Memory B cell (primary cell): Measurements from ENCODE around the gene CCDC121.
"Not testable (repeated sequence)": the region's sequence is repeated elsewhere in the genome, so short reads cannot be mapped to it uniquely, and the experiment has no call there.

ENCODE experiments used
- ATAC-seq: fragments of 150-1000 bp; cut with Tn5 transposase; 2 replicates; pipeline ENCODE4 v1.10.0; 2021; ENCODE audit warnings: low read depth, mild to moderate bottlenecking, moderate library complexity
- DNase-seq, 2 donors: peaks; one replicate each; pipeline ENCODE4 v3.0.0; 2022; ENCODE audit warnings: low spot score in 2 of 2
- H3K27ac Mint-ChIP-seq: one replicate; pipeline ENCODE4 v1.8.0; 2022; ENCODE audit warnings: mild to moderate bottlenecking, moderate library complexity, mixed read lengths
- H3K27me3 Mint-ChIP-seq: one replicate; pipeline ENCODE4 v1.8.0; 2022; ENCODE audit warnings: mixed read lengths
- H3K36me3 Mint-ChIP-seq: one replicate; pipeline ENCODE4 v1.8.0; 2022; ENCODE audit warnings: mild to moderate bottlenecking, mixed read lengths
- H3K4me1 Mint-ChIP-seq: one replicate; pipeline ENCODE4 v1.8.0; 2022; ENCODE audit warnings: mixed read lengths
- H3K4me3 Mint-ChIP-seq: one replicate; pipeline ENCODE4 v1.8.0; 2022; ENCODE audit warnings: mild to moderate bottlenecking, moderate library complexity, mixed read lengths
- H3K9me3 Mint-ChIP-seq: one replicate; pipeline ENCODE4 v1.8.0; 2022; ENCODE audit warnings: mixed read lengths

CCDC121 gene

DNA sequence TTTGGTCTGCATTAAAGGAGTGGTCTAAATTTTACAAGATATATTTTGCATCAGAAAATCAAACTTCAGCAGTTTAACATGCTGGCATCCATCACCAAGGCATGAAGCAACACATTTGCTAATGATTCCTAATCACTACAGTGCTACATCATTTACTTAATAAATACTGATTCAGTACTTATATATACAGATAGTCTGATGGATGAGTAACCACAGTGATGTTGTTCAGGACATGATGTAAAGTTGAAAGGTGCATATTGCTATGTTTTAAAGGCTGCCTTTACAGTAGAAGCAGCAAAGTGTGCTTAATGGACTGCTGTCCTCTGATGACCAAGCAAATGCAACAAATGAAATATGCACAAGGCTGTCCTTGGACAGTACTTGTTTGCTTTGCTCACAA, 23.5 kb upstream of the CCDC121 start:
- Mint-ChIP-seq H3K27ac (peak overlapping the region; percentile 21), H3K36me3 (peaks cover 35% of the 10 kb centered on the region), H3K4me3 (no peak overlapping the region), H3K4me1 (peaks cover 4% of the 10 kb centered on the region), H3K27me3 (no peaks in the 10 kb centered on the region), H3K9me3 (no peaks in the 10 kb centered on the region)
- ATAC-seq (no peak), DNase-seq (no peak)

DNA sequence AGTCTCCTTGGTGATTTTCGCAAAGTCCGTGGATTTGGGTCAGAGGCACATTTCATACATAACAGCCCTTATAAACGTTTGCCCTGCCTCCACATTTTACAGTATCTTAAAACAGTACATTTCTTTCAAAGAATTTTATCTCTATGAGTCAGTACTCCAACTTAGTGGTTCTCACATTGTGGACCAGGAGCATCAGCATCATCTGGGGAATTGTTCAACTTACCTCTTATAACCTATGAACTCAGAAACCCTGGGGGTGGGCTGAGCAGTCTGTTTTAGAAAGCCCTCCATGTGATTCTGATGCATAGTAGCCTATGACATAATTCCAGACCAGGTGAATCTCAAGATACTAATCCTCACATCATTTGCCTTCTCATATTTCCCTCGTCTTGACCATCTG, 22.2 kb upstream of the CCDC121 start:
- H3K36me3 Mint-ChIP-seq, result peaks cover 32% of the 10 kb centered on the region
- H3K4me3 Mint-ChIP-seq, result no peak overlapping the region
- peaks cover 4% of the 10 kb centered on the region for H3K4me1 Mint-ChIP-seq
- DNase-seq, result no peak
- ATAC-seq, result no peak
- H3K27ac Mint-ChIP-seq, result no peak overlapping the region
- H3K27me3 Mint-ChIP-seq, result no peaks in the 10 kb centered on the region
- H3K9me3 Mint-ChIP-seq, result no peaks in the 10 kb centered on the region

DNA sequence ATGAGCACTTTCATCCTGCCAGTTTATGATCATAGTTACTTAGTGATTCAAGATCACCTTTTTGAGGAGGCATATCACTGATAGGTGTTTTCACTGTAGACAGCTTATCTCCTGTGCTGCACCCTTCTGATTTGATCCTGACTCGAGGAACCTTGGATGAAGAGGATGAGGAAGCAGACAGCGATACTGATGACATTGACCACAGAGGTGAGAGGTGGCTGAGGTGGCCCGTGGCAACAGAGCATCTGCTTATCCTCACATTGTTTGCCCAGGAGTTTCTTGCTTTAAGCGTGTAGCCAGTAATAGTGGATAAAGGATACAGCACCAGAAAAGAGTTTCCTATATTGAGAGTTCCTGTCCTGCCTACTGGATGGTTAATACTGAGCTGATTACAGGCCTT, 18.9 kb upstream of the CCDC121 start:
- ATAC-seq (no peak), DNase-seq (no peak)
- Mint-ChIP-seq H3K9me3 (no peaks in the 10 kb centered on the region), H3K27me3 (no peaks in the 10 kb centered on the region), H3K36me3 (peaks cover 26% of the 10 kb centered on the region), H3K4me3 (no peak overlapping the region), H3K4me1 (no peaks in the 10 kb centered on the region), H3K27ac (no peak overlapping the region)

DNA sequence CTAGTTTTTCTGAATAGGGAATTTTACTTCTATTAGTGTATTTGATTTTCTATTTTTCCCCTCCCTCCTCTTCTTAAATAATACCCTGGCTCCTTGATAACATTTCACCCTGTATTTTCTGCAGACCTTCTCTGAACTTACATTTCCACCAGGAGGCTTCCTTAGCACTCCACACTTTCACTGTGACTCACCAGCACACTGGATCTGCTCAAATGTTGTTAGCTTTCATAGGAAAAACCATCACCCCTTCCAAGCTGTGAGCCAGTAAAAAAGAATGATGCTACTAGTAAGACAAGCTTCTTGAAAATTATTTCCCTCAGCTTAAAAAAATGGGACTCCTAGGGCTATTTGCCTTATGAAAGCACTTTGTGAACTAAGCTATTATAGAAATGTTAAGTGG, 18.5 kb upstream of the CCDC121 start:
- no peaks in the 10 kb centered on the region for H3K9me3 Mint-ChIP-seq
- no peaks in the 10 kb centered on the region for H3K27me3 Mint-ChIP-seq
- no peak for ATAC-seq
- no peak overlapping the region for H3K4me3 Mint-ChIP-seq
- no peak for DNase-seq
- peaks cover 26% of the 10 kb centered on the region for H3K36me3 Mint-ChIP-seq
- no peaks in the 10 kb centered on the region for H3K4me1 Mint-ChIP-seq
- no peak overlapping the region for H3K27ac Mint-ChIP-seq

DNA sequence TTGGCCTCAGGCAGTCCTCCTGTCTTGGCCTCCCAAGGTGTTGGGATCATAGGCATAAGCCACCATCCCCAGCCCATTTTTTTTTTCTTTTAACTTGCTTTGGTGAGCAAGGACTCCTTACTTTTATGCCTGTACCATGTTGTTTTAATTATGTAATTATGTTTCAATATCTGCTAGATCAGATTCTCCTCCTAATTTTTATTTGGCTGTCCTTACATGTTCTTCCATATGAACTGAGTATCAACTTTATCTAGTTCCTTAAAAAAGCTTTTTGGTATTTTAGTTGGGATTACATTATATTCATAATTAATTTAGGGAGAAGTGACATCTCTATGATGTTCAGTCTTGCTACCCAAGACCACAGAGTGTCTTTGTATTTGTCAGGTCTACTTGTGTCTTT, 16.4 kb upstream of the CCDC121 start:
- ATAC-seq (no peak), DNase-seq (no peak)
- Mint-ChIP-seq H3K27ac (no peak overlapping the region), H3K4me1 (no peaks in the 10 kb centered on the region), H3K9me3 (no peaks in the 10 kb centered on the region), H3K36me3 (peaks cover 29% of the 10 kb centered on the region), H3K4me3 (no peak overlapping the region), H3K27me3 (no peaks in the 10 kb centered on the region)

DNA sequence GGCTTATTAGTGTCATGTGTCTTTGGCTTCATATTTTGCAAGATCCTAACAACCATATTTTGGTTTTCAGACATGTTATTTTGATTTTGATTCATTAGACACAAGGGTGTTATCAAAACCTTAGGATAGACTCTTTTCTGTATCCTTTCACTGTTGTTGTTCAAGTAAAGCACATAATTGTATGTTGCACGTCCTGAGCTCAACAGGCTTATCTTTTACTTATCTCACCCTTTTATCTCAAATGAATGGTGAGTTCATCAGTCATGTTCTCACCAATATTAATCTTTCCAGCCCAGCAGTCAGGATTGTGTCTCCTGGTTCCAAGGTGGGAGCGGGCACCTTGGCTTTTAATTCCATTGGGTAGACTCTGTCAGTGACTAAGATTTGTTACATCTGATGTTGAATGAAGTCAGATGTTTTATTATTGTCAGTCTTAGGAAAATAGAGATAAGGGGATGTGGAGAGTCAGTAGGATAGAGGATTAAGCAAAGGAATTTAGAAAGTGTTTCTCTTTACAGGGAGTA, 12.0 kb upstream of the CCDC121 start:
- no peaks in the 10 kb centered on the region for H3K9me3 Mint-ChIP-seq
- DNase-seq, result no peak
- no peaks in the 10 kb centered on the region for H3K27me3 Mint-ChIP-seq
- no peak for ATAC-seq
- H3K27ac Mint-ChIP-seq, result no peak overlapping the region
- H3K36me3 Mint-ChIP-seq, result peaks cover 34% of the 10 kb centered on the region
- H3K4me1 Mint-ChIP-seq, result no peaks in the 10 kb centered on the region
- no peak overlapping the region for H3K4me3 Mint-ChIP-seq

DNA sequence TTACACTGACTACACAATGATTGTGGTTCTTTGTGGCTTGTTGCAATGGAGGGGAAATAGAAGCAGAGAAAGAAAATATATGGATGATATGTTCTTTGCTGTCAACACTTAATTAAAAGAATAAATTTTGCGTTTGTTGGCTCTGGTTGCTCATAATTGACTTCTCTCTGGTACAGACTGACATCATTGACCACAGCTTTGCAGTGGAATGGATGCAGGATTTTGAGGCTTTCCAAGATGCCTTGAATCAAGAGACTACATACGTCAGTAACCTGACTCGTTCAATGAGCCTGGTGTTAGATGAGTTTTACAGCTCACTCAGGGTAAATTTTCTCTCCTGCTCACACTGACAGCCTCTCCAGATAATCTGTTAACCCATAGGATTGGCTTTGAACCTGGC, 9.9 kb upstream of the CCDC121 start:
- Mint-ChIP-seq H3K4me3 (no peak overlapping the region), H3K4me1 (peaks cover 2% of the 10 kb centered on the region), H3K27me3 (no peaks in the 10 kb centered on the region), H3K9me3 (no peaks in the 10 kb centered on the region), H3K27ac (no peak overlapping the region), H3K36me3 (peaks cover 44% of the 10 kb centered on the region)
- no peak for ATAC-seq
- DNase-seq, result no peak

DNA sequence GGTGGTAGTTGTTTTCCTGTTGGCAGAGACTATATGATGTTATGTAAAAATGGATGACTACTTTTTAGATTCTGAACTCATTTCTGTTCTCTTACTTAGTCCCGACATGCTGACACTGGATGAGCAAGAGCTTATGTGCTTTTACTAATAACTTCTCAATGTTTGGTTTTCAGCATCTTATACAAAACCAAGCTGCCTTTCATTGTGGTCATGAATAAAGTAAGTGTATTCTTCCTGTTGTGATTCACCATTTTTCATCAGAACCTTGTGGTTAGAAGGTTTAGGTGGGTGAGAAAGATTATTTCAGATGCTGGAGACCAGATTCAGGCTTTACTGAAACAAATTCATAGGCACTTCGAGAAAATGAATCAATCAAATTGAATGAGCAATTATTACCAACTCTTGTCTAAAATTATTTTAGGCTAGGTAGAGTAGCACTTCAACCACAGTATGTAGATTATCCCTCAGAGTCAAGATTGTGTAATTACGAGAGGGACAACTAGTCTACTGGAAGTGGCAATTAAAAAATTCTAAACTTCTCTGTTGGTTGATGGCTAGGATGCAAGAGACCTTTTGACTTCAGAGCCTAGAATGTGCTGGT, 9.3 kb upstream of the CCDC121 start:
- peaks cover 2% of the 10 kb centered on the region for H3K4me1 Mint-ChIP-seq
- H3K27me3 Mint-ChIP-seq, result no peaks in the 10 kb centered on the region
- ATAC-seq (no peak), DNase-seq (no peak)
- H3K27ac Mint-ChIP-seq, result no peak overlapping the region
- H3K4me3 Mint-ChIP-seq, result no peak overlapping the region
- peaks cover 44% of the 10 kb centered on the region for H3K36me3 Mint-ChIP-seq
- no peaks in the 10 kb centered on the region for H3K9me3 Mint-ChIP-seq

DNA sequence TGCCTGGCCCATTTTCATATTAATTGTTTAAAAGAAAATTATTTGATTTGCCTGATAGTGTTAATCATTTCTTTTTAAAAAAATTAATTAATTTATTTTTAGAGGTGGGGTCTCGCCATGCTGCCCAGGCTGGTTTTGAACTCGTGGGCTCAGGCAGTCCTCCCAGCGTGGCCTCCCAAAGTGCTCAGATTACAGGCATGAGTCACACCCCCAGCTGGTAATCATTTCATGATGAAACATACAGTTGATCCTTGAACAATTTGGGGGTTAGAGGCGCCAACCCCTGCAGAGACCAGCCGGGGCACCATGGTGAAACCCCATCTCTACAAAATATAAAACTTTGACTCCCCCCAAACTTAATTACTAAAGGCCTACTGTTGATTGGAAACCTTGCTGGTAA, 8.0 kb upstream of the CCDC121 start:
- Mint-ChIP-seq H3K36me3 (peaks cover 47% of the 10 kb centered on the region), H3K9me3 (no peaks in the 10 kb centered on the region), H3K27me3 (no peaks in the 10 kb centered on the region), H3K4me1 (peaks cover 4% of the 10 kb centered on the region), H3K27ac (no peak overlapping the region), H3K4me3 (no peak overlapping the region)
- DNase-seq (no peak), ATAC-seq (no peak)

DNA sequence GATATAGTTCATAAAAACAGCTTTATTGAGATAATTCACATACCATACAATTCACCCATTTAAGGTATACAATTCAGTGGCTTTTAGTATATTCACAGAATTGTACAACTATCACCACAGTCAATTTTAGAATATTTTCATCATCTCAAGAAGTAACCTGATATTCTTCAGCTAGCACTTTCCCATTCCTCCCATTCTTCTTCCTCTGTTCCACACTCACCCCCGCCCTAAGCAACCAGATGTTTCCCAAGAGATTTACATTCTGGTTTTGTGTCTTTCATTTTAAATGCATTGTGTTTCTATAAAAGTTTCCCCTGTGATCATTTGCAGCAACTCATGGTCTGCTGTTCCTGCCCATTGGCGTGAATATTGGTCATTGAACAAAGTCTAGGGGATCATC, 5.5 kb upstream of the CCDC121 start:
- Mint-ChIP-seq H3K36me3 (peaks cover 43% of the 10 kb centered on the region), H3K4me3 (no peak overlapping the region), H3K27ac (no peak overlapping the region), H3K9me3 (no peaks in the 10 kb centered on the region), H3K4me1 (peaks cover 7% of the 10 kb centered on the region), H3K27me3 (no peaks in the 10 kb centered on the region)
- DNase-seq, result no peak
- no peak for ATAC-seq

DNA sequence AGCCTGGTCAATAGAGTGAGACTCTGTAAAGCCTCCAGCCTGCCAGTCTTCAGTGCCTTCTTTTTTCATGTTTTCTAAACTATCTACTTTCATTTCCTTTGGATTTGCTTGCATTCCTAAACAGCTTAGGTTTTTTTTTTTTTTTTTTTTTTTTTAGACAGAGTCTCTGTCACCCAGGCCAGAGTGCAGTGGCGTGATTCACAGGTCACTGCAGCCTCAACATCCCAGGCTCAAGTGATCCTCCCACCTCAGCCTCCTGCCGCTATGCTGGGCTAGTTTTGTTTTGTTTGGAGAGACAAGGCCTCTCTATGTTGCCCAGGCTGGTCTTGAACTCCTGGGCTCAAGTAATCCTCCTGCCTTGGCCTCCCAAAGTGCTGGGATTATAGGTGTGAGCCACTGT, 1.4 kb upstream of the CCDC121 start:
- H3K27ac Mint-ChIP-seq, H3K4me1 Mint-ChIP-seq, H3K9me3 Mint-ChIP-seq, H3K27me3 Mint-ChIP-seq, DNase-seq, ATAC-seq: not testable (repeated sequence)
- Mint-ChIP-seq H3K36me3 (peaks cover 23% of the 10 kb centered on the region), H3K4me3 (peak overlapping the region; percentile 25)

DNA sequence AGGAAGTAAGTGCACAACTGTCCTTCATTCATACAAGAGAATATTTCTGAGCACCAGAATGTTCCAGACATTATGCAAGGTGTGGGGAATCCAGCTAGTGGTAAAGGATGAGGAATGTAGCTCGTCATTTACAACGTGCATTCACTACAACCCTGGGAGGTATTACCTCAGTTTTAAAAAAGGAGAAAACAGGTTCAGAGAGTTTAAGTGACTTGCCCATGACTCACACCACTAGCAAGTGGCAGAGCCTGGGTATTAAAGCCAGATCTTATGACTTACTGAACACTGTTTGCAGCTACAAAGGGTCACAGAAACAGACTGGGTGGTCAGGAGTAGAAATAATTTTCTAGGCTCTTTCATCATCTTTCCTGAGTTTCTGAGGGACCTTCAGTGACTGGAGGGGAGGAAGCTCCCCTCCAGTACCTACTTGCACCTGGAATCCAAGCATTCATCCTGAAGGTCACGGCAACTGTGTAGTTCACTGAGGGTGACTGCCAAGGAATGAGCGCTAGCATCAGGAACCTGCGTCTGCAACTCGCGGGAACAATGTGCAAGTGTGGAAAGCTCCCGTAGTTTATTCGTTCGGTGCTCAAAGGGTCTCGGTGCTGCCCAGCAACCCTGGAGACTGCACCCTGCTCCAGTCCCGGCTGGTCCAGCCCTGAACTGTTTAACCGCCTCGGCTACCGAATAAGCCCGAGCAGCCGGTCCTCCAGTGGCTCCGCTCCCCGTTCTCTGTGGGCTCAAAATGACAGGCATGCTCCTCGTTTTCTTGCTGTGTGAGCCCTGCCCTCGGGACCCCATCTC, 647 bp downstream of the CCDC121 start:
- H3K4me1 Mint-ChIP-seq, result peaks cover 5% of the 10 kb centered on the region
- H3K4me3 Mint-ChIP-seq, result peak overlapping the region; percentile 33
- DNase-seq (no peak), ATAC-seq (peak; percentile 3)
- H3K27me3 Mint-ChIP-seq, result no peaks in the 10 kb centered on the region
- peaks cover 23% of the 10 kb centered on the region for H3K36me3 Mint-ChIP-seq
- H3K27ac Mint-ChIP-seq, result peak overlapping the region; percentile 64
- no peaks in the 10 kb centered on the region for H3K9me3 Mint-ChIP-seq

DNA sequence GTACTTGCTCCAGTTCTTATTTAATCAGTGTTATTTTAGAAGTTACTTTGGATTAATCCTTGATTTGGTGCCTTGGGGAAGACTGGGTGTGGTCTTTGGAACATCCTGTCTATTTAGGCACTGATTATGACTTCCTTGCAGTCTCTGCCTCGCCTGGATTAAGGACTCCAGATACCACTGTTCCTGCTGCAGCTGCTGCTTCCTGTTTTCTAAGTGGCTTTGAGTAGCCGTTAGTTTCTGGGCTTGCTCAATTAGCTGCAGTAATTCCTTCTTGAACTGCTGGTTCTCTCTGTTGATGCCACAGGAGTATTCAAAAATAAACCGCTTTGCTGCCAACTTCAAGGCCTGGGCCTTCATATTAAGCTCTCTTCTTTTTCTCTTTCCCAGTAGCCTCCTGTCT, 1.9 kb downstream of the CCDC121 start:
- H3K27ac Mint-ChIP-seq, result peak overlapping the region; percentile 64
- H3K36me3 Mint-ChIP-seq, result peaks cover 27% of the 10 kb centered on the region
- ATAC-seq, H3K4me1 Mint-ChIP-seq, DNase-seq, H3K9me3 Mint-ChIP-seq, H3K27me3 Mint-ChIP-seq, H3K4me3 Mint-ChIP-seq: not testable (repeated sequence)

DNA sequence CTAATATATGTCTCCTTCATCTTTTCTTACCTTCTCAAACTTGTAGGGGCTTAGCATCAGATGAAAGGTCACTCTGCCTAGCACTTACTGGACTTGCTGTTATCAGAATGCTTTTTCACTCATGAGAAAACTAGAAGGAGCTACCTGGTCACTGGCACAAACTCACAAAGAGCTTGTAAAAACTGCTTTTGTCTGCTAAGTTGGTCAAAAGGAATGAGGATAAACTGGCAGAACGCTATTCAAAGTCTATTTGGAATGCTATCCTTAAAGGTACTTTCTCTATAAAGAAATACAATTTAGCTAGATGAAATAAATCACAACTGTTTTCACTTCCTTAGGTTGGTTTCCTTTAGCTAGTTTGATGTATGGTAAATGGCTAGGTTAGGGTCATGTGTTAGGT, 2.5 kb downstream of the CCDC121 start:
- DNase-seq, H3K4me1 Mint-ChIP-seq, H3K4me3 Mint-ChIP-seq, H3K9me3 Mint-ChIP-seq, ATAC-seq, H3K27me3 Mint-ChIP-seq: not testable (repeated sequence)
- H3K36me3 Mint-ChIP-seq, result peaks cover 31% of the 10 kb centered on the region
- peak overlapping the region; percentile 64 for H3K27ac Mint-ChIP-seq

DNA sequence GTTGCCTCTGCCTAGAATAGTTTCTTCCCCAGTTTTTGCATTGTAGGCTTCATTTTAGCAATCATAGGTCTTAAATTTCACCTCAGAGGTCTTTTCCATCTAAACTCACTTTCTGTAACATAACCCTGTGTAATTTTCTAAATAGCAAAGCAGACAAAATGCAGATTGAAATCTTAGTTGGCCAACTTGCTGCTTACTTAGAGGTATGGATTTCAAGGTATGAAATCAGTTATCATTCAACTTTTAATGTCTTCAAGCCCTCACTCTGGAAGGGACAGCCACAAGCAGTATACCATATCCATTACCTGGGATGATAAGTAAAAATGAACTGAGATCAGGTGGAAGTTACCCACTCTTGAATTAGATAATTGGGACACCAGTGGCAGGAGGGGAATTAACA, 3.9 kb downstream of the CCDC121 start:
- no peaks in the 10 kb centered on the region for H3K4me1 Mint-ChIP-seq
- no peak overlapping the region for H3K4me3 Mint-ChIP-seq
- no peaks in the 10 kb centered on the region for H3K9me3 Mint-ChIP-seq
- DNase-seq (no peak), ATAC-seq (no peak)
- no peaks in the 10 kb centered on the region for H3K27me3 Mint-ChIP-seq
- H3K27ac Mint-ChIP-seq, result no peak overlapping the region
- H3K36me3 Mint-ChIP-seq, result peaks cover 31% of the 10 kb centered on the region
